Ovary (tissue), 9 donors: ENCODE results near the gene MYO1F. TPM values are rescaled to one million over a fixed set of nuclear protein-coding genes. Genes with fewer than 3 reads are reported as not detected.

ENCODE experiments used
- DNase-seq, 5 donors: peaks; one replicate each; pipeline ENCODE4 v3.0.0-alpha.2; 2019 to 2020
- H3K27ac ChIP-seq, 2 donors: fragments of 200-600 bp; one replicate each; pipeline versions ENCODE4 v1.5.1 to v1.8.0; 2019 to 2022
- H3K27me3 ChIP-seq: fragments of 200-600 bp; one replicate; pipeline ENCODE4 v1.8.0; 2022
- H3K36me3 ChIP-seq: fragments of 200-600 bp; sonication (generic); one replicate; pipeline ENCODE4 v1.5.1; 2019
- H3K4me1 ChIP-seq: one replicate; pipeline ENCODE4 v1.8.1; 2013; ENCODE audit warnings: mild to moderate bottlenecking, moderate library complexity; ENCODE audit not compliant: insufficient read depth
- H3K4me3 ChIP-seq: fragments of 200-600 bp; sonication (generic); one replicate; pipeline ENCODE4 v1.5.1; 2017
- H3K9me3 ChIP-seq, 2 donors: fragments of 200-600 bp in 1 of 2; sonication (generic) in 1 of 2; one replicate each; pipeline versions ENCODE4 v1.5.1 to v1.8.1; 2013 to 2019; ENCODE audit warnings: mild to moderate bottlenecking in 1 of 2, moderate library complexity in 1 of 2
- CTCF ChIP-seq, 3 donors: fragments of 450-650 bp in 2 of 3; fragments of 200-600 bp in 1 of 3; IDR thresholded peaks; one replicate each; pipeline versions ENCODE4 v1.5.1 to v1.8.0; 2016 to 2022; ENCODE audit warnings: antibody characterized with exemption in 3 of 3, mild to moderate bottlenecking in 1 of 3
- EP300 ChIP-seq: sonication (generic); formaldehyde crosslinking; IDR thresholded peaks from one replicate; pipeline ENCODE4 v1.6.1; 2017; ENCODE audit warnings: antibody characterized with exemption
- POLR2A ChIP-seq: fragments of 450-650 bp; IDR thresholded peaks from one replicate; pipeline ENCODE4 v1.6.1; 2017; ENCODE audit warnings: antibody characterized with exemption, mild to moderate bottlenecking, moderate library complexity
- WGBS, 3 donors: extraction: QIAGEN DNeasy Blood & Tissue Kit in 1 of 3; methylation state at CpG; one replicate each; pipeline versions ENCODE4 v1.1.5 to v1.1.7; 2013 to 2017; 5-methylcytosine and 5-hydroxymethylcytosine counted together
- intact Hi-C, 4 donors: fragments of 100-400 bp; cut with DNase I; formaldehyde crosslinking; loops; one replicate each; pipeline versions ENCODE4 v1.11.0 to v1.15.1; 2022 to 2023
- polyA plus RNA-seq, 2 donors: library from polyadenylated mRNA; stranded (reverse); fragments of 200-250 nt in 1 of 2; fragments of 350-450 nt in 1 of 2; fragmentation: Illumina TruSeq in 1 of 2; extraction: RNeasy Lipid Tissue Mini Kit (QIAGEN cat#74804) in 1 of 2; gene quantifications; one replicate each; pipeline ENCODE4 v1.2.3, GENCODE V29; 2013 to 2014
- total RNA-seq, 7 donors: library from RNA; depleted of rRNA in 2 of 7; stranded (reverse); fragments of >200 nt in 2 of 7; fragmentation: NEBNext Ultra II Directional in 3 of 7; extraction: Animal tissue kit (Norgen Biotek cat#: 25700) in 3 of 7; gene quantifications; one replicate each; pipeline versions ENCODE4 v1.1.0 to v1.2.4, GENCODE V29; 2016 to 2023
- donor health status: DM: no; HTN: no; CAD: no; lungs with moderate emphysema.
- donor health status: DM: no; HTN: no; CAD: no.
- donor health status: Bipolar disorder and iron deficiency.
- donor health status: DM: yes; HTN: yes; CAD: no.
- donor health status: DM: no; HTN: no; CAD: no.
- donor health status: DM: yes; HTN: yes; CAD: no.

Gene MYO1F
- total and polyA plus RNA-seq, 9 donors = 3.5 to 13.6 (median 5.4) TPM

- Histone ChIP-seq H3K36me3 (no peaks in the 10 kb centered on the region), H3K27me3 (no peaks in the 10 kb centered on the region), H3K4me1 (peaks cover 8% of the 10 kb centered on the region), H3K9me3 (no peaks in the 10 kb centered on the region), H3K4me3 (no peak overlapping the region), H3K27ac (no peak overlapping the region)
- WGBS, 3 donors = 95 to 99% (median 96%) methylated on average over 17 of the region's 17 CpGs
- intact Hi-C loops = no loop called here
- DNase-seq = no peak
- no peak for TF ChIP-seq EP300
These were observed 28.3 kb upstream of the MYO1F start for GRCh38 chr19:8605514-8605913.

- Histone ChIP-seq H3K27me3 (no peaks in the 10 kb centered on the region), H3K9me3 (no peaks in the 10 kb centered on the region), H3K27ac (no peak overlapping the region), H3K4me3 (no peak overlapping the region), H3K36me3 (no peaks in the 10 kb centered on the region), H3K4me1 (no peaks in the 10 kb centered on the region)
- DNase-seq = no peak
- TF ChIP-seq EP300 (no peak), POLR2A (no peak), CTCF (IDR thresholded peaks at IDR 0.05) (no peak)
- intact Hi-C loops = no loop called here
- 81 to 95% (median 94%) methylated on average over 5 of the region's 5 CpGs for WGBS, 3 donors
These were observed 24.6 kb upstream of the MYO1F start for GRCh38 chr19:8601796-8602195.

- no peaks in the 10 kb centered on the region for H3K9me3 ChIP-seq
- H3K4me3 ChIP-seq = no peak overlapping the region
- H3K36me3 ChIP-seq = no peaks in the 10 kb centered on the region
- no peaks in the 10 kb centered on the region for H3K4me1 ChIP-seq
- WGBS, 3 donors = 96 to 99% (median 96%) methylated on average over 14 to 16 of the region's 16 CpGs
- intact Hi-C loops = no loop called here
- no peak for DNase-seq
- TF ChIP-seq EP300 (no peak), CTCF (IDR thresholded peaks at IDR 0.05) (no peak), POLR2A (no peak)
- no peak overlapping the region for H3K27ac ChIP-seq
- H3K27me3 ChIP-seq = no peaks in the 10 kb centered on the region
These were observed 23.6 kb upstream of the MYO1F start for GRCh38 chr19:8600816-8601215.

- Histone ChIP-seq H3K27me3 (no peaks in the 10 kb centered on the region), H3K27ac (no peak overlapping the region), H3K4me3 (no peak overlapping the region), H3K4me1 (no peaks in the 10 kb centered on the region), H3K9me3 (no peaks in the 10 kb centered on the region), H3K36me3 (no peaks in the 10 kb centered on the region)
- intact Hi-C loops = no loop called here
- no peak for DNase-seq
- TF ChIP-seq EP300 (no peak), CTCF (IDR thresholded peaks at IDR 0.05) (no peak), POLR2A (no peak)
- 95 to 98% (median 96%) methylated on average over 2 of the region's 2 CpGs for WGBS, 3 donors
These were observed 22.8 kb upstream of the MYO1F start for GRCh38 chr19:8600064-8600463.

DNA sequence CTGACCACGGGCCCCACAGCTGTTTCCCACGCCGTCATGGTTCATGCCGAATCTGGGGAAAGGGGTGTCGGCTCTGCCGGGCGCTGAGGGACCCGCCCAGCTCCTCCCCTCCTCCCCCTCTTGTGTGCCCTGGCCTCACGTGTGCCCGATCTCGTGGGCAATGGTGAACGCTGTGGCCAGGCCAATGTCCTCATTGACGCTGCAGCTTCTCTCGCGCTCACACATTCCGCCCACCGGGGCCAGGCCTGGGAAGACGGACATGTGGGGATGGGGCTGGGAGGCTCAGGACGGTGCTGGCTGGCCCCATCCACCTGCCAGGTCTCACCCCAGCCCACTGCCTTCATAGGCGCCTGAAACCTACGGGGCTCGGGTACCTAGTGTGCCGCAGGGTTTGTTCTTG lies 18.9 kb upstream of the MYO1F start:
- H3K36me3 ChIP-seq = no peaks in the 10 kb centered on the region

More for the DNA sequence above, 18.9 kb upstream of the MYO1F start:
- 84 to 88% (median 87%) methylated on average over 23 of the region's 23 CpGs for WGBS, 3 donors
- Histone ChIP-seq H3K9me3 (no peaks in the 10 kb centered on the region), H3K4me3 (no peak overlapping the region), H3K27me3 (no peaks in the 10 kb centered on the region), H3K4me1 (no peaks in the 10 kb centered on the region), H3K27ac (no peak overlapping the region)
- TF ChIP-seq EP300 (no peak), POLR2A (no peak), CTCF (IDR thresholded peaks at IDR 0.05) (no peak)
- DNase-seq = no peak
- intact Hi-C loops = no loop called here
